Activated gamma-delta T cell (primary cell): ENCODE results near the gene MAP1LC3C.

Source experiments
- DNase-seq: peaks from one replicate; lab custom pipeline; 2025; lab: John Stamatoyannopoulos, UW
- total RNA-seq, 2 donors: gene quantifications; one replicate each; lab custom pipeline; 2026; lab: John Stamatoyannopoulos, UW

MAP1LC3C gene
- total RNA-seq = 0 to 0.09 reads per million in 2 donors

DNA sequence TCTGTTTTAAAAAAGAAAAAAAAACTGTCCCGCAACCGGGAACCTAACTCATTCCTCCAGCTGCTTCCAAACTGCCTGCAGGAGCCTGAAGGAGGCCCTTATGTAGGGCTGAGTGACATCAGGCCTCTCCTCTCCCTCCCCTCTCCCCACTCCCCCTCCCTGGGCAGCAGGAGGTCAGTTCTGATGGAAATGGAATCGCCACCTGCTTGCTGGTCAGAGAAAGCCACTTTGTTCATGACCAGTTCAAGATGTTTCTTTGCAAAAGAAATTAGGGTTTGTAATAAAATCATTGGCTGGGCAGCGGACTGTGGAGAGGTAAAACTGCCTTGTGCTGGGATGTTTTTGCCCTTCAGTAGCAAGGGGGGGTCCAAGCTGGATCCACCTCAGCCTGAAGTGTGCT, at the start of gene MAP1LC3C:
Gene MAP1LC3C (minus strand): TSS at position 73 of the 400 bp plus-strand sequence. CDS start 90 bp downstream, outside the sequence.
- DNase-seq = no peak

DNA sequence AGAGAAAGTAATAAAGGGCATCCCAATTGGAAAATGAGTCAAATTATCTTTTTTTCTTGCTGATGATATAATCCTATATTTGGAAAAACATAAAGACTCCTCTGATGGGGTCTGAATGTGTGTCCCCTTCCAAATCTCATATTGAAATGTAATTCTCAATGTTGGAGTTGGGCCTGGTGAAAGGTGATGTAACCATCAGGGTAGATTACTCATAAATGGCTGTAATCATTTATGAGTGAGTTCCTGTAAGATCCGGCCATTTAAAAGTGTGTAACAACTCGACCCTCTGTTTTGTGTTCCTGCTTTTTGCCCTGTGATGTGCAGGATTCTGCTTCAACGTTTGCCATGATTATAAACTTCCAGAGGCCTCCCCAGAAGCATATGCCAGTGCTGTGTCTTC, 44.3 kb upstream of the MAP1LC3C start:
- no peak for DNase-seq

DNA sequence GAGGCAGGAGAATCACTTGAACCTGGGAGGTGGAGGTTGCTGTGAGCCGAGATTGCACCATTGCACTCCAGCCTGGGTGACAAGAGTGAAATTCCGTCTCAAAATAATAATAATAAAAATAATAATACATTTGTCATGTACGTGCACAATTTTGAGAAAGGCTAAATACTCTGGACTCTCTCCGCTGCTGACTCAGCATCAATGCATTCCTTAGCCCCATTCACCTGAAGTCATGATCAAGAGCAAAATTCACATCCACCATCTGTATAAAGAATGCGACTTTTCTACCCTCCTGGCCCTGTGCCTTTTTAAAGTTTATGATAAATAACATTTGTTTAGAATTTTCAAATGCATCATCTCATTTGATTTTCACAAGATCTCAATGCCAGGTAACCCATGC, 35.5 kb upstream of the MAP1LC3C start:
- no peak for DNase-seq

DNA sequence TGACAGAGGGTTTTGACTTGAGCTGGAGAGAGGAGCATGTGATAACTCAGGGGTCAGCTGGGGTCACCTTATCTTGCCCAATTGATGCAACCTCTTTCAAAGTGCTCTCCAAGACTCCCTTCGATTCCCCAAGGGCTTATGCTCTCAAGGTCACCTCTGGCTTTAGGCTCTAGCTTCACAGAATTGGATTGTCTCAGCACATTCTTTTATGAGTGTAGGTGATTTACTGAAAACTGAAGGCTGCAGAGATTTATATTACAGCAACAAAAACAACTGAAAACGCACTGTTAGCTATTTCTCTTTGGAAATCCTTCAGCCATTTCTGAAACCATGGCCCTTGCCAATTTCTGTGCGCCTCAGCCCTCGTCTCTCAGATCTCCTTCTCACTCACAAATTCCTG, 34.5 kb upstream of the MAP1LC3C start:
- no peak for DNase-seq

DNA sequence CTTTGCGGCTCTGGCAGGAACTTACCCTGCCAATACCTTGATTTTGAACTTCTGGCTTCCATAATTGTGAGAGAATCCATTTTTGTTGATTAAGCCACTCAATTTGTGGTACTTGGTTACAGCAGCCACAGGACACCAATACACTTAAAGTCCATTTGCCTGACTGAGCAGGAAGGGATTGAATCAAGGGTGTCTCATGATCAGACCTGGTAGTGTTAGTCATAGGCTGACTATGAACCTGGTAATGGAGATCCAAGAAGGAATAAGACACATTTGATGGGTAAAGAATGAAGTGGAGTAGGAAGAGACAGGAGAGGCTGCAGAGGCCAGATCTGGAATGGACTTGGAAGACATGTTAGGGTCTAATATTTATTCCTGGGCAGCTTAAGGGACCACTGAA, 31.2 kb upstream of the MAP1LC3C start:
- DNase-seq = no peak

DNA sequence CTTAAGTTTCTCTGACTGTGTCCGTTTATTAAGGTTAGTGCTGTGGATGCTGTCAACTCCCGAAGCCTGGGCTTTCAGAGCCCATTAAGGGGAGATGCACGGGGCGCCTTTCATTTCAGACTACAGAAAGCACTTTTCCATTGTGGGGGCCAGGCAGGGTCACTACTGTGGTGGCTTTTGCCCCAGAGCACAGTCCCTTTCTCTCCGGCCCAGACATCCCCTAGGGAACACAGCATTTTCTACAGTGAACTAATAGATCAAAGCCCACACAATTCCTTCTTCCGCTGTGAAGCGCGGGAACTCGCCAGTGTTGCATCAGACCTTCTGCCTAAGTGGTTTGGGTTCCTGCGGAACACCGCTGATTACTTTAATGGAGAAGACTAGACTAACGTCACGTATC, 26.8 kb upstream of the MAP1LC3C start:
- no peak for DNase-seq

DNA sequence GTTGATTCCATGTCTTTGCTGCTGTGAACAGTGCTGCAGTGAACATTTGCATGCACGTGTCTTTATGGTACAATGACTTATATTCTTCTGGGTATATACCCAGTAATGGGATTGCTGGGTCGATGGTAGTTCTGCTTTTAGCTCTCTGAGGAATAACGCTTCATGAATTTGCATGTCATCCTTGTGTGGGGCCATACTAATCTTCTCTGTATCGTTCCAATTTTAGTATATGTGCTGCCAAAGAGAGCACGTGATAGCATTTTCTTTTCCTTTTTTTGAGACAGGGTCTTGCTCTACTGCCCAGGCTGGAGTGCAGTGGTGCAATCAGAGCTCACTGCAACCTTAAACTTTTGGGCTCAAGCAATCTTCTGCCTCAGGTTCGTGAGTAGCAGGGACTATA, 24.9 kb upstream of the MAP1LC3C start:
- DNase-seq = no peak

DNA sequence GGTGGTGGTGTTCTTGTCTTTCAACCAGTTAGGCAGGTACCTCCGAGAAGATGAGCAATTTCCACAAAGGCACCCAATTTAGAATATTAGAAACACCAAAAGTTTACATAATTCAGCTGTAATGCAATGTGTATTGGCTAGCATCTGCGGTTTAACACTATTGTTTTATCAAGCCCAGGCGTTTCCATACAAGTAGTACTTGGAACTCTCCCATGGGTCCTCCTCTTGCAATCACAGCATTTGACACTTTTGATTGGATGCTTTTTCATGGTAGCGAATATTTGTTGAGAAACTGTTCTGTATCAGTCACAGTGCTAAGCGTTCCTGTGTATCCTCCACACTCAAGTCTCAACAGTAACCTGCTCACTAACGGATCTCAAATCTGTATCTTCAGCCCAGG, 20.1 kb upstream of the MAP1LC3C start:
- no peak for DNase-seq

DNA sequence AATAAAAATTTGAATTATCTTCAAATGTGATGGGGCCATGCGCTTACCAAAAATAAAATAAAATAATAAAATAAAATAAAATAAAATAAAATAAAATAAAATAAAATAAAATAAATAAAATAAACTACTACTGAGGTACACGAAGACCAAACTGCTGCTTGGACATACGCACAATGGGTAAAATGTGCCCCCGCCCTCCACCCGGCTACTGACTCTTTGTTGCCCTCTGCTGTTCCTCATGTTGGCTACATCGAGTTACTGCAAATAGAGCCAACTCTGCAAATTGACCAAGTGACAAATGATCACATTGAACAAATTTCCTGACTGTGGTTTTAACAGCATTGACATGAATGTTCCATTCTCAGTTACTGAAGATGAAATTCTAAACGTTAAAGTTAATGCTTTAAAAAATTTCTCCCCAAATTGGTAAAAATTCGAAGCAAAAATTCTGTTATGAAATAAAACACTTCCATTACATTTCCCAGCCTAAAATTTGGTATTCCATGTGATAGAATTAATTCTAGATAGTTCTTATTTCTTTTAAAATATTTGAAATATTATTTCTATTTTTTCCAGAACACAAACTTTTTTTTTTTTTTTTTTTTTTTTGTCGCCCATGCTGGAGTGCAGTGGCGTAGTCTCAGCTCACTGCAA, 18.8 kb upstream of the MAP1LC3C start:
- no peak for DNase-seq

DNA sequence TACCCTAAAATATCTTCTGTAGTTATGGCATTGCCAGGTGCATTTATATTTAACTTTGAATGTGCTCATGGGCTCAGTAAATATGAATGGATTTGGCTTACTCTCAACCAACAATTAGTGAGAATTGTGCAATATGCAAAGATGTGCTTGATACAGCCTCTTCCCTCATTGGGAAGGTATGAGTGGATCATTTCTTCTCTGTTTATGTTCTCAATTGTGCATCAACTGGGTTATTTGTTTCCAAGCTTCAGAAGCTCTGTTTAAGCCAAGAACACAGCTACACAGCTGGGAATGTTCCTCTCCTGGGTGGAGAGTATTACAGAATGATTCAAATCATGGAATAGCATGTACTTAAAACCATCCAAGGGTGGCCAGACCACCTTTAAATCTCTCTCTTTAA, 17.6 kb upstream of the MAP1LC3C start:
- DNase-seq = no peak

DNA sequence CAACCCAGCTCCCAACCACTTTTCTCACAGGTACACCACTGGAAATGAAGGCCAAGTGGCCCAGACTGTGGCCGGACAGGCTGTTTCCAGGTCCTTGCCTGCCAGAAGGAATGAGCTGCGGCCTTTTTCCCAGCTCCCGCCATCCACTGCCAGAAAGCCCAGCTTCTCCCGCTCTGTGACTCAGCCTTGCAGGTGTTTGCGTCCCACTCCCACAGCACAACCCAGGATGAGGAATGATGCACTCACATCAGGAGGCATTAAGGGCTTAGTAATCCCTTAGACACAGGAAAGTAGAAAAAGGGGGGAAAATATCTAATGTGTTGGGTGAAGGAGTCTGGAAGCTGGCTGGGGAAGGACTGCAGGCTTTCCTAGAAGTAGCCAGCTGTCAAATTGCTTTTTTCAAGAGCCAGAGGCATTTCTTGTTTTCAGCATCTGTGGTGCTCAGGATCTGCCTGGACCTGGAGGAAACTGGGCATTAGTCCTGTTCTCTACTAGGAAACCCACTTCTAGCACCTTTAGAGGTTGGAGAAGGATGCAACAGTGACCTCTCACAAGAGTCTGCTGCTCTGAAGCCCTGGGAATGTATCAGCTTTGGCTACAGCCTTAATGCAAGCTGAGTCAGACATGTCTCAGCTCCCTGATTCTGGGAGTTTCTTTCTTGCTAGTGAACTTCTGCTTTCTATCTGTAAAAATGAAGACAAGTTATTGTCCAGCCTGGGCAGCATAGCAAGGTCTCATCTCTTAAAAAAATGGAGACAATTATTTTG, 13.2 kb upstream of the MAP1LC3C start:
- DNase-seq = no peak

DNA sequence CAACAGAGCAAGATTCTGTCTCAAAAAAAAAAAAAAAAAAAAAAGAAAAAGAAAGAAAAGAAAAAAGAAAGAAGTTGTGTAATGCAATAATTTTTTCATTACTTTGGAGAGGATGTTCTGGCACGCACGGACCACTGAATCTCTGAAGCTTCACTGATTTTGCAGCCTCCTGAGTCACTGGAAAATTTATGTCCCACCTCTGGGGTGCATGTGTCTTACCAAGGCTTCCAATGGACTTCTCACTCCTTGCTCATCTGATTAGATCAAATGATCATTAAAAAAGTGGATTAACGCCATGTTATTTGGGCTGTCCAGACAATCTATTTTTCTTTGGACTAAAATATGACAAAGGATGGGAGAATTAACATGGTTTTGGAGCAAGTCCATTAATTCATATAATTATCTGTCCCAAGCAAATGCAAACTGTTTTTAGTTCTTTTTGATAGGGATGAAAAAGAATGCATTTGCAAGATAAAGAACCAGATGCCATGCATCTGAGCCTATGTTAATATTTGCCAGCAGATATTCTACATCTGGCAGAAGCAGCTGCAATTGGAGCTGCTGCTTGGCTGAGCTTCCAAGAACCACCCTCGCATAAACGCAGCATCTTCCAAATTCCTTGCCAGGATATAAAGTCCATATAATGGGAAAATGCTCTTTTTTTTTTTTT, 10.1 kb upstream of the MAP1LC3C start:
- no peak for DNase-seq

DNA sequence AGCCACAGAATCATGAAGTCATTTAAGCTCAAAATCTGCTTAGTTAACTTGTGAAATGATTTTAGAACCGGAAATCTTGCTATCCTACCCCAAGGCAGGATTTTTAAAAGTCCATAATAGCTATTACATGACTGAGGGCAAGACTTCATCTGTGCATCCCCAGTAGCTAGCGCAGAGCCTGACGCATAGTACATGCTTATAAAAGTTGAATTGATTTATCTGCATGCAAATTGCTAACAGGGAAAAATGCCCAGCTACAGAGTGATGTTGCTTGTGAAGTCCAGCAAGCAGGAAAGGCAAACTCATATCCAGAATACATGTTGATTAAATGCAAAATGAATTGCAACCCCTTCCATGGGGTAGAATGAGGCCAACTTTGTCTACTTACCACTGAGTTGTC, 8.1 kb upstream of the MAP1LC3C start:
- DNase-seq = no peak

DNA sequence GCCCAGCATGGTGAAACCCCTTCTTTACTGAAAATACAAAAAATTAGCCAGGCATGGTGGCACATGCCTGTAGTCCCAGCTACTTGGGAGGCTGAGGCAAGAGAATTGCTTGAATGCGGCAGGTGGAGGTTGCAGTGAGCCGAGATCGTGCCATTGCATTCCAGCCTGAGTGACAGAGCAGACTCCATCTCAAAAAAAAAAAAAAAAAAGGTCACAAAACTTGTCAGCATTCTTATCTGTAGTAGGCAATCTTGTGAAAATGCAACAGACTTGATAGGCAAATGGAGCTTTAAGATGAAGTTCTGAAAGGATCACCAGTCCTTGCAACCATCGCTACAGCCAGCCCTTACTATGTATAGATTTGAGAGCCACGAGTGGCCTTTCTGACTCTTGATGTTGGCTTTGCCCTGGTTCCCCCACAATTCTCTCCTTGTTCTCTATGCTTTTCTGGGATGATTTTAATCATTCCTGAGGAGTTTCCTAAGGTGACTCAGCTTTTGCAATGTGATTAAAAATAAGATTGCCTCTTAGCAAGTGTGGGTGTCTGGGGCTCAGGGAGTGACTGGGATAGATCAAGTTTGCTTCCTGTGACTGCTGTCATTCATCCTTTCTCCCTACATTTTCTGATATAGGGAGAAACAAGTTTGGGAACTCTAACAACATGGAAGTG, 7.1 kb upstream of the MAP1LC3C start:
- no peak for DNase-seq

DNA sequence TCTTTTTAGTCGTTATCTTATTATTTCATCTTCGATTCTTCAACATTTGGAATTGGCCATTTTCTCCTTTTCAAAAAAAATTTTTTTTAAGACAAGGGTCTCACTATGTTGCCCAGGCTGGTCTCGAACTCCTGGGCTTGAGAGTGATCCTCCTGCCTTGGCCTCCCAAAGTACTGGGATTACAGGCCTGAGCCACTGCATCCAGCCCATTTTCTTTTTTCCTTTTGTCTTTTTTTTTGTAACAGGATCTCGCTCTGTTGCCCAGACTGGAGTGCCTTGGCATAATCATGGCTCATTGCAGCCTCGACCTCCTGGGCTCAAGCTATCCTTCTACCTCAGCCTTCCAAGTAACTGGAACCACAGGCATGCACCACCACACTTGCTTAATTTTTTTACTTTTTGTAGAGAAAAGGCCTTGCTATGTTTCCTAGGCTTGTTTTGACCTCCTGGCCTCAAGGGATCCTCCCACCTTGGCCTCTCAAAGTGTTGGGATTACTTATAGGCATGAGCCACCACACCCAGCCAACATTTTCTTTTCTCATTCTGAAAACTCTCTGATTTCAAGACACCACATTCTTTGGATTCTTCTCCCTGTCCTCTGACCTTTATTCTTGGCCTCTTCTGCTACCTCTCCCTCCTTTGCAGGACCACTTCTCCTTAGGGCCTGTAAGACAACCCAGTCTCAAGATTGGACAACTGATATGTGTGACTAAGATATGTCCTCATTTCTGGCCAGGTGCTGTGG, 6.0 kb upstream of the MAP1LC3C start:
- DNase-seq = no peak

DNA sequence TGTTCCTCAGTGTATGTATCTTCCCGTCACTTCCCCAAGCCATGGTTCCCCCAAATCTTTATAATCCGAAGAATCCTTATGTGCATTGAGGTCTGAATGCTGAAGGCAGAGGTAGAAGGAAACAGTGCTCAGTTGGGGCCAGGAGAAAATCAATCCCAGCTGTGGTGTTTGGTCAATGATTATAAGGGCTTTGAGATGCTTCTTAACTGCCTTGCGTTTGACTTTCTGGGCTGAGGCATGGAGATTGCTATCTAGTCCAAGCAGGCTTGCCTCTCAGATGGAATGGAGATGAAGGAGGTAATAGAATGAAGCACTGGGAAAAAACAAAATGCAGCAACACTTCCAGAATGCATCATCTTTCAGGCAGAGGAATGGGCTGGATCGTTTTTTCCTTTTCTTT, 3.6 kb upstream of the MAP1LC3C start:
- DNase-seq = no peak

DNA sequence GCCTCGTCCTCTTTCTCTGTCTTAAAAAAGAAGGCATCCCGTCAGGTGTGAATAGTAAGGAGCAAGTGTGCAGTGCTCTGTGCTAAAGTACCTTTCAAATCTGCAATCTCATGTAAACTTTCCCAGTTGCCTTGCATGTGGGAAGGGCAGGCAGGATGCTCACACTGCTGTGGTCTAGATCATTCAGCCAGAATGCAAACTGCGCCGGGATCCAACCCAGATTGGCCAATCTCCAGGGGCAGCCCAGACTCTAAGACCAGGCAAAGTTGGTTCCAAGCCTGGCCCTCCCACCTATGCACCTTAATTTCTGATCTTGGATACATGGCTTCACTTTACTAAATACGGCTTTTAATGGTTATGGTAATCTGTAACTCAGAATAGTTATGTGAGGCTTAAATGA, 3.2 kb upstream of the MAP1LC3C start:
- DNase-seq = no peak

DNA sequence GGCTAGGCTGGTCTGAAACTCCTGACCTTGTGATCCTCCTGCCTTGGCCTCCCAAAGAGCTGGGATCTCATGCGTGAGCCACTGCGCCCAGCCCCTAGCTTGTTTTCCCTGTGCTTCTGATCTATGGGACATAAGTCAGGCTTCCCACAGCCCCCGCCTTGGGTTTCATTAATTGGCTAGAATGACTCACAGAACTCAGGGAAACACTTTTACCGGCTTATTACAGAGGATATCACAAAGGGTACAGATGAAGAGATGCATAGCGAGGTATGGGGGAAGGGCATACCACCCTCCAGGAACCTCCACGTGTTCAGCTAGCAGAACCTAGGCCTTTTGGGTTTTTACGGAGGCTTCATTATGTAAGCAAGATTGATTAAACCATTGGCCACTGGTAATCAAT, 1.5 kb upstream of the MAP1LC3C start:
- DNase-seq = no peak

DNA sequence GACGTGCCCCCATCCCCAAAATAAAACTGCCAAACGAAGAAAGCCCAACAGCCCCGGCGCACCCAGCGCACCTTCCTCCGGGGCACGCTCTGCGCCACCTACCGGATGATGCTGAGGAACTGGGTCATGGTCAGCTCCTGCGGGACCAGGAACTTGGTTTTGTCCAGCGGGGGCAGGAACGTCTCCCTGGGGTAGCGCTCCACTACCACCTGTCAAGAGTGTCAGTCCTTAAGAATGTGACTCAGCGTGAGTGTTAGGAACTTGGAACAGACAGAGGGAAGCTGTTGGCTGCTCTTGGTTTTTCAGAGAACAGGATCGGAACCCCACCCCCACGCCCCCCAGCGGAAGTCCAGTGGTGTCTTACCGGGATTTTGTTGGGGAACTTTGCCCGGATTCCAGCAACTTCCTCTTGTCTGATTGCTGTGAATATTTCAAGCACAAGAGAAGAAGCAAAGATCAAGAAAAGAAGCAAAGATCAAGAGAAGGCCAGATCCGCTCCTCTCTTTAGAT, 431 bp downstream of the MAP1LC3C start:
- DNase-seq = no peak

DNA sequence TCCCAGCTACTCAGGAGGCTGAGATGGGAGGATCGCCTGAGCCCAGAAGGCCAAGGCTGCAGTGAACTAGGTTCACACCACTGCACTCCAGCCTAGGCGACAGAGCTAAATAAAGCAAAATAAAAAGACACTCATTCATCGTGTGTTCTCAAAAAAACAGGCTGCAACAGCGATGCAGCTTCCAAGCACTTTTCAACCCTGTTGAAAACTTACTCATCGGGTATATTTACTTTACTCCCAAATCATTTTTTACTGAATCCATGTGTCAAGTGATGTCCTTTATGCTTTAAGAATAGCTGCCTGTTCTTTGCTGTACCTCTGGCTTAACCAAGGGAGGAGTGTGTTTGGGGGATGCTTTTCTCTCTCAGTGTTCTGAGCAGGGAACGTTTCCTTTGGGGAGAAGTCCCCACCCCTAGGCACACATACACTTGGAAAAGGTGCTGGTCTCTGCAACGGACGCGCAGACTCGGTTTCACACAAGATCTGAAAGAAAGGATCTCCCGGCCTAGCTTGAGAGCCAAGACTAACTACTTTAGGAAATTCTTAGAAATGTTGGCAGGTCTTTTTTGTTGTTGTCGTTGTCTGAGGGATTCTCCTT, 1.4 kb downstream of the MAP1LC3C start:
- DNase-seq = no peak

DNA sequence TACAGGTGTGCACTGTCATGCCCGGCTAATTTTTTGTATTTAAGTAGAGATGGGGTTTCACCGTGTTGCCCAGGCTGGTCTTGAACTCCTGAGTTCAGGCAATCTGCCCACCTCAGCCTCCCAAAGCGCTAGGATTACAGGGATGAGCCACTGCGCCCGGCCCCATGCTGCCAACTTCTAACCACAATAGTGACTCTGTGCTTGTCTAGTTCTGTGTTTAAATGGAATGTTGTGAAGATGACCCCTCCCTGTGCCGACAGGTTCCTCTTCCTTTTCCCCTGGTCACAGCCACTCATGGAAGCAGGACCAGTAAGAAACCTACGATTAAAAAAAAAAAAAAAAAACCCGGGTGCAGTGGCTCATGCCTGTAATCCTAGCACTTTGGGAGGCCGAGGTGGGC, 4.7 kb downstream of the MAP1LC3C start:
- no peak for DNase-seq
